Liver (tissue), 9 donors: Measurements from ENCODE around the gene TBL1X. TPM values are rescaled to one million over a fixed set of nuclear protein-coding genes. Genes with fewer than 3 reads are reported as not detected.
"Not testable (repeated sequence)": the region's sequence is repeated elsewhere in the genome, so short reads cannot be mapped to it uniquely, and the experiment has no call there.

Experiments used
- DNase-seq: peaks from one replicate; pipeline ENCODE4 v3.0.0-alpha.2; 2017; ENCODE audit warnings: low spot score
- H3K27ac ChIP-seq, 2 donors: one replicate each; pipeline ENCODE4 v1.7.0; 2013; ENCODE audit warnings: inconsistent platforms in 2 of 2, low read length in 2 of 2, control low read depth in 1 of 2, low read depth in 1 of 2, mild to moderate bottlenecking in 1 of 2
- H3K27me3 ChIP-seq, 4 donors: one replicate each; pipeline versions ENCODE4 v1.6.1 to v1.7.0; 2013; ENCODE audit warnings: low read length in 3 of 4, inconsistent platforms in 1 of 4, mild to moderate bottlenecking in 1 of 4, moderate library complexity in 1 of 4; ENCODE audit not compliant: control insufficient read depth in 4 of 4, insufficient read depth in 4 of 4
- H3K36me3 ChIP-seq, 4 donors: one replicate each; pipeline versions ENCODE4 v1.6.1 to v1.7.0; 2013; ENCODE audit warnings: low read length in 3 of 4, mild to moderate bottlenecking in 3 of 4, low read depth in 1 of 4, moderate library complexity in 1 of 4; ENCODE audit not compliant: control insufficient read depth in 4 of 4, insufficient read depth in 3 of 4
- H3K4me1 ChIP-seq, 4 donors: one replicate each; pipeline versions ENCODE4 v1.6.1 to v1.7.0; 2013; ENCODE audit warnings: low read length in 3 of 4, mild to moderate bottlenecking in 3 of 4, moderate library complexity in 1 of 4; ENCODE audit not compliant: control insufficient read depth in 4 of 4, insufficient read depth in 4 of 4
- H3K4me3 ChIP-seq, 3 donors: one replicate each; pipeline versions ENCODE4 v1.6.1 to v1.7.0; 2013; ENCODE audit warnings: low read length in 3 of 3, control low read depth in 1 of 3, low read depth in 1 of 3, mild to moderate bottlenecking in 1 of 3
- H3K9ac ChIP-seq, 2 donors: one replicate each; pipeline ENCODE4 v1.7.0; 2013; ENCODE audit warnings: low read length in 2 of 2, mild to moderate bottlenecking in 2 of 2, moderate library complexity in 2 of 2, control low read depth in 1 of 2, low read depth in 1 of 2
- H3K9me3 ChIP-seq, 4 donors: one replicate each; pipeline versions ENCODE4 v1.6.1 to v1.7.0; 2013; ENCODE audit warnings: low read length in 3 of 4; ENCODE audit not compliant: control insufficient read depth in 4 of 4
- ATF3 ChIP-seq: IDR thresholded peaks from 2 replicates; pipeline ENCODE4 v1.6.1; 2016; ENCODE audit warnings: antibody characterized with exemption
- EGR1 ChIP-seq, 2 donors: IDR thresholded peaks; 2 replicates each; pipeline ENCODE4 v1.6.1; 2016 to 2018; ENCODE audit warnings: antibody characterized with exemption in 2 of 2, low read depth in 2 of 2
- GABPA ChIP-seq, 2 donors: IDR thresholded peaks in 1 of 2; conservative IDR thresholded peaks in 1 of 2; 2 replicates each; pipeline ENCODE4 v1.6.1; 2016; ENCODE audit warnings: antibody characterized with exemption in 2 of 2, mild to moderate bottlenecking in 1 of 2, moderate library complexity in 1 of 2
- JUND ChIP-seq, 2 donors: IDR thresholded peaks; 2 replicates each; pipeline ENCODE4 v1.6.1; 2016; ENCODE audit warnings: antibody characterized with exemption in 2 of 2
- NR2F2 ChIP-seq: IDR thresholded peaks from 2 replicates; pipeline ENCODE4 v1.6.1; 2016; ENCODE audit warnings: antibody characterized with exemption
- RAD21 ChIP-seq, 2 donors: IDR thresholded peaks; 2 replicates each; pipeline ENCODE4 v1.6.1; 2016; ENCODE audit warnings: antibody characterized with exemption in 2 of 2, mild to moderate bottlenecking in 2 of 2
- RXRA ChIP-seq, 2 donors: IDR thresholded peaks; 2 replicates each; pipeline ENCODE4 v1.6.1; 2017 to 2018; ENCODE audit warnings: antibody characterized with exemption in 2 of 2, mild to moderate bottlenecking in 1 of 2
- YY1 ChIP-seq: IDR thresholded peaks from 2 replicates; pipeline ENCODE4 v1.6.1; 2016; ENCODE audit warnings: antibody characterized with exemption, mild to moderate bottlenecking
- ZBTB33 ChIP-seq: IDR thresholded peaks from 2 replicates; pipeline ENCODE4 v1.6.1; 2016; ENCODE audit warnings: antibody characterized with exemption
- WGBS: extraction: QIAGEN DNeasy Blood & Tissue Kit; methylation state at CpG from one replicate; pipeline ENCODE4 v1.1.7; 2013; 5-methylcytosine and 5-hydroxymethylcytosine counted together
- polyA plus RNA-seq, 2 donors: library from polyadenylated mRNA; stranded (reverse) in 1 of 2; unstranded in 1 of 2; fragments of 200-250 nt in 1 of 2; fragments of >200 nt in 1 of 2; fragmentation: Nextera tagmentation in 1 of 2; extraction: Ambion mirVana in 1 of 2; gene quantifications; one replicate each; pipeline versions ENCODE4 v1.2.1 to v1.2.3, GENCODE V29; 2013 to 2015
- total RNA-seq, 2 donors: library from RNA; depleted of rRNA; stranded (reverse); fragments of >200 nt; gene quantifications; one replicate each; pipeline ENCODE4 v1.2.3, GENCODE V29; 2014
- TF ChIP-seq, protein P1 (sequence below): fragments of 150-350 bp; IDR thresholded peaks from 2 replicates; pipeline ENCODE4 v1.5.1; 2017; ENCODE audit warnings: improper control_type of control experiment, low read depth, low read length; ENCODE audit not compliant: missing input control
- TF ChIP-seq, protein P2 (sequence below): IDR thresholded peaks from 2 replicates; pipeline ENCODE4 v1.6.1; 2016; ENCODE audit warnings: antibody characterized with exemption, mild to moderate bottlenecking
- donor health status: healthy.
- donor health status: healthy.
- donor health status: healthy.
- donor health status: healthy.
- donor health status: healthy.

The TBL1X gene
- total and polyA plus RNA-seq, 4 donors = 11.2 to 15.1 (median 11.8) TPM

- Histone ChIP-seq H3K27me3 (peaks cover 0 to 3% (median 0%) of the 10 kb centered on the region in 4 donors), H3K36me3 (no peaks in the 10 kb centered on the region), H3K9ac (no peak overlapping the region), H3K4me1 (peaks cover 0 to 2% (median 0%) of the 10 kb centered on the region in 4 donors), H3K9me3 (no peaks in the 10 kb centered on the region), H3K4me3 (no peak overlapping the region), H3K27ac (no peak overlapping the region)
- WGBS = 74% methylated on average over 6 of the region's 6 CpGs
- DNase-seq = no peak
- TF ChIP-seq EGR1 (IDR thresholded peaks at IDR 0.05; ENCODE audit: low read depth in 2 of 2) (no peak), ZBTB33 (no peak), YY1 (no peak), RAD21 (IDR thresholded peaks at IDR 0.05) (no peak), RXRA (IDR thresholded peaks at IDR 0.05) (no peak), GABPA (IDR thresholded peaks at IDR 0.05 in 1 of 2, conservative IDR thresholded peaks at IDR 0.05 in 1 of 2) (no peak), ATF3 (no peak), NR2F2 (no peak), JUND (IDR thresholded peaks at IDR 0.05) (no peak)
- TF ChIP-seq, protein P1, sequence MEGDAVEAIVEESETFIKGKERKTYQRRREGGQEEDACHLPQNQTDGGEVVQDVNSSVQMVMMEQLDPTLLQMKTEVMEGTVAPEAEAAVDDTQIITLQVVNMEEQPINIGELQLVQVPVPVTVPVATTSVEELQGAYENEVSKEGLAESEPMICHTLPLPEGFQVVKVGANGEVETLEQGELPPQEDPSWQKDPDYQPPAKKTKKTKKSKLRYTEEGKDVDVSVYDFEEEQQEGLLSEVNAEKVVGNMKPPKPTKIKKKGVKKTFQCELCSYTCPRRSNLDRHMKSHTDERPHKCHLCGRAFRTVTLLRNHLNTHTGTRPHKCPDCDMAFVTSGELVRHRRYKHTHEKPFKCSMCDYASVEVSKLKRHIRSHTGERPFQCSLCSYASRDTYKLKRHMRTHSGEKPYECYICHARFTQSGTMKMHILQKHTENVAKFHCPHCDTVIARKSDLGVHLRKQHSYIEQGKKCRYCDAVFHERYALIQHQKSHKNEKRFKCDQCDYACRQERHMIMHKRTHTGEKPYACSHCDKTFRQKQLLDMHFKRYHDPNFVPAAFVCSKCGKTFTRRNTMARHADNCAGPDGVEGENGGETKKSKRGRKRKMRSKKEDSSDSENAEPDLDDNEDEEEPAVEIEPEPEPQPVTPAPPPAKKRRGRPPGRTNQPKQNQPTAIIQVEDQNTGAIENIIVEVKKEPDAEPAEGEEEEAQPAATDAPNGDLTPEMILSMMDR = no peak
- TF ChIP-seq, protein P2, sequence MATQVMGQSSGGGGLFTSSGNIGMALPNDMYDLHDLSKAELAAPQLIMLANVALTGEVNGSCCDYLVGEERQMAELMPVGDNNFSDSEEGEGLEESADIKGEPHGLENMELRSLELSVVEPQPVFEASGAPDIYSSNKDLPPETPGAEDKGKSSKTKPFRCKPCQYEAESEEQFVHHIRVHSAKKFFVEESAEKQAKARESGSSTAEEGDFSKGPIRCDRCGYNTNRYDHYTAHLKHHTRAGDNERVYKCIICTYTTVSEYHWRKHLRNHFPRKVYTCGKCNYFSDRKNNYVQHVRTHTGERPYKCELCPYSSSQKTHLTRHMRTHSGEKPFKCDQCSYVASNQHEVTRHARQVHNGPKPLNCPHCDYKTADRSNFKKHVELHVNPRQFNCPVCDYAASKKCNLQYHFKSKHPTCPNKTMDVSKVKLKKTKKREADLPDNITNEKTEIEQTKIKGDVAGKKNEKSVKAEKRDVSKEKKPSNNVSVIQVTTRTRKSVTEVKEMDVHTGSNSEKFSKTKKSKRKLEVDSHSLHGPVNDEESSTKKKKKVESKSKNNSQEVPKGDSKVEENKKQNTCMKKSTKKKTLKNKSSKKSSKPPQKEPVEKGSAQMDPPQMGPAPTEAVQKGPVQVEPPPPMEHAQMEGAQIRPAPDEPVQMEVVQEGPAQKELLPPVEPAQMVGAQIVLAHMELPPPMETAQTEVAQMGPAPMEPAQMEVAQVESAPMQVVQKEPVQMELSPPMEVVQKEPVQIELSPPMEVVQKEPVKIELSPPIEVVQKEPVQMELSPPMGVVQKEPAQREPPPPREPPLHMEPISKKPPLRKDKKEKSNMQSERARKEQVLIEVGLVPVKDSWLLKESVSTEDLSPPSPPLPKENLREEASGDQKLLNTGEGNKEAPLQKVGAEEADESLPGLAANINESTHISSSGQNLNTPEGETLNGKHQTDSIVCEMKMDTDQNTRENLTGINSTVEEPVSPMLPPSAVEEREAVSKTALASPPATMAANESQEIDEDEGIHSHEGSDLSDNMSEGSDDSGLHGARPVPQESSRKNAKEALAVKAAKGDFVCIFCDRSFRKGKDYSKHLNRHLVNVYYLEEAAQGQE = no peak
Measured at GRCh38 chrX:9767375-9767774, 302.5 kb downstream of the TBL1X start.

DNA sequence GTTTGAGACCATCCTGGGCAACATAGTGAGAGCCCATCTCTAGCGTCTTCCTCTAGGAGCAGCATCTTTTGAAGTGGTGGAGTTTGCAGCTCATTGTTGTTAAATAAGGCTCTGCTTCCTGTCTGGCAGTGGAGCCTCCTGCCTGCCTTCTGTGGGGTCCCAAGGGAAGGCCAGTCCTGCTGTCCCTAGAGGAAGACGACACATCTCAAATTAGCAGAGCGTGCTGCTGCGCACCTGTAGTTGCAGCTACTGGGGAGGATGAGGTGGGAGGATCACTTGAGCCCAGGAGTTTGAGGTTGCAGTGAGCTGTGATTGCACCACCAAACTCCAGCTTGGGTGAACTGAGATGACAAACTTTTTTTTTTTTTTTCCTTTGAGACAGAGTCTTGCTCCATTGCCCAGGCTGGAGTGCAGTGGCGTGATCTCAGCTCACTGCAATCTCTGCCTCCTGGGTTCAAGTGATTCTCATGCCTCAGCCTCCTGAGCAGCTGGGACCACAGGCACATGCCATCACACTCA, 303.5 kb downstream of the TBL1X start:
- H3K4me3 ChIP-seq, H3K27me3 ChIP-seq, H3K4me1 ChIP-seq, H3K9me3 ChIP-seq, H3K9ac ChIP-seq, DNase-seq, H3K27ac ChIP-seq, H3K36me3 ChIP-seq: not testable (repeated sequence)
- WGBS = 89% methylated on average over 5 of the region's 5 CpGs
